ENCODE data around the gene DNAH17. TPM values are rescaled to one million over a fixed set of nuclear protein-coding genes. Genes with fewer than 3 reads are reported as not detected.

DNAH17 gene
- total RNA-seq, 2 experiments from 2014 or later: 0.41 to 0.45 TPM

- CTCF ChIA-PET: no interaction called here
- Mint-ChIP-seq H3K27me3 (no peaks in the 10 kb centered on the region), H3K9me3 (no peaks in the 10 kb centered on the region), H3K36me3 (ENCODE audit: low read depth) (no peaks in the 10 kb centered on the region), H3K4me1 (ENCODE audit: low read depth) (no peaks in the 10 kb centered on the region), H3K27ac (no peak overlapping the region), H3K4me3 (no peak overlapping the region)
- ATAC-seq: no peak
- DNase-seq: no peak
- intact Hi-C loops (cut with micrococcal nuclease): no loop called here
- TF ChIP-seq, protein P1, sequence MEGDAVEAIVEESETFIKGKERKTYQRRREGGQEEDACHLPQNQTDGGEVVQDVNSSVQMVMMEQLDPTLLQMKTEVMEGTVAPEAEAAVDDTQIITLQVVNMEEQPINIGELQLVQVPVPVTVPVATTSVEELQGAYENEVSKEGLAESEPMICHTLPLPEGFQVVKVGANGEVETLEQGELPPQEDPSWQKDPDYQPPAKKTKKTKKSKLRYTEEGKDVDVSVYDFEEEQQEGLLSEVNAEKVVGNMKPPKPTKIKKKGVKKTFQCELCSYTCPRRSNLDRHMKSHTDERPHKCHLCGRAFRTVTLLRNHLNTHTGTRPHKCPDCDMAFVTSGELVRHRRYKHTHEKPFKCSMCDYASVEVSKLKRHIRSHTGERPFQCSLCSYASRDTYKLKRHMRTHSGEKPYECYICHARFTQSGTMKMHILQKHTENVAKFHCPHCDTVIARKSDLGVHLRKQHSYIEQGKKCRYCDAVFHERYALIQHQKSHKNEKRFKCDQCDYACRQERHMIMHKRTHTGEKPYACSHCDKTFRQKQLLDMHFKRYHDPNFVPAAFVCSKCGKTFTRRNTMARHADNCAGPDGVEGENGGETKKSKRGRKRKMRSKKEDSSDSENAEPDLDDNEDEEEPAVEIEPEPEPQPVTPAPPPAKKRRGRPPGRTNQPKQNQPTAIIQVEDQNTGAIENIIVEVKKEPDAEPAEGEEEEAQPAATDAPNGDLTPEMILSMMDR (IDR thresholded peaks at IDR 0.05): no peak
- POLR2A ChIA-PET: no interaction called here
Measured at GRCh38 chr17:78621720-78622490, 44.7 kb upstream of the DNAH17 start.

DNA sequence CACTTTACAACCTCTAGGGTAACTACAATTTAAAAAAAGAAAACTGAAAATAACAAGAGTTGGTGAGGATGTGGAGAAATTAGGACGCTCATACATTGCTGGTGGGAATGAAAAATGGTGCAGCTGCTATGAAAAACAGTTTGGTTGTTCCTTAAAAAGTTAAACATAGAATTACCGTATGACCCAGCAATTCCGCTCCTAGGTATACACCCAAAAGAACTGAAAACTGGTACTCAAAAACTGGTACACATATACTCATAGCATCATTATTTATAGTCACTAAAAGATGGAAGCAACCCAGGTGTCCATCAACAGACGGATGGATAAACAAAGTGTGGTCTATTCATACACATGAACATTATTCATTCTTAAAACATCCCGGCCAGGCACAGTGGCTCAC lies 42.9 kb upstream of the DNAH17 start:
- no peaks in the 10 kb centered on the region for H3K4me1 Mint-ChIP-seq (ENCODE audit: low read depth)
- DNase-seq: no peak
- ChIA-PET CTCF (no interaction called here), POLR2A (no interaction called here)
- ATAC-seq: no peak
- TF ChIP-seq, protein P1 (IDR thresholded peaks at IDR 0.05): no peak
- H3K9me3 Mint-ChIP-seq: no peaks in the 10 kb centered on the region
- no peaks in the 10 kb centered on the region for H3K36me3 Mint-ChIP-seq (ENCODE audit: low read depth)
- no peak overlapping the region for H3K4me3 Mint-ChIP-seq
- no peak overlapping the region for H3K27ac Mint-ChIP-seq
- H3K27me3 Mint-ChIP-seq: no peaks in the 10 kb centered on the region
- intact Hi-C loops (cut with micrococcal nuclease): no loop called here

- no peak overlapping the region for H3K4me3 Mint-ChIP-seq
- ATAC-seq: no peak
Measured at GRCh38 chr17:78619334-78619733, 42.1 kb upstream of the DNAH17 start.

DNA sequence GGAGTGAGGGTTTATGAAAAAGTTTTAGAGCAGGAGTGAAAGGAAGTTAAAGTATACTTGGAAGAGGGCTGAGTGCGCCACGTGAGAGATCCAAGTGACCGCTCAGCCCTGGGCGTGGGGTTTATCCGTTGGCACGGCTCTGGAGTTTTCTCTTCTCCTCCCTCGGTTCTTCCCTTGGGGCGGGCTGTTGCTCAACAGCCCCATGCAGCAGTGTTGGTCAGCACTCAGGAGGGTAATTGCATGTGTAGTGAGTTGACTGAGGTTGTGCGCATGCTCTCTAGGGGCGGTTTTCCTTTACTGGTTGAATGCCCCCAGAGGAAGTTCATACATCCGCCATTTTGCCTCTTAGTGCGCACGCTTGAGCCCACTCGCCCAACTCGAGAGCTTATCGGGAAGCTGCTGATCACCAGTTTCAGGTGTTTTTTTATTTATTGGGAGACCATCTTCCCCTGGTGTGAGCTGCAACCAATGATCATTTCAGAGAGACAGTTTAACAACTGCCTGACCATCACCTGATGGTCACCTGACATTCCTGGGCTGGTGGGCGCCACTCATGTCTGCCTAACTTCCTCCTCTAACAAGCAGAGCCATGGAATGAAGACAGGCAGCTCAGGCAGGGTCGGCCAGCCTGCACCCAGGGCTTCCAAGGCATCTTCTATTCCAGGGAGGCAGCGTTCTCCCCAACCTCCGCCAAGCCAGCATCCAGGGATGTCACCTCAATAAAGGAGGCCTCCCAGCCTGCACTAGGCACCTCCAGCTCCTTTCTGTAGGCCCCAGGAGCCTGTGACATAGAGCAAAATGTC lies 41.3 kb upstream of the DNAH17 start:
- intact Hi-C loops (cut with micrococcal nuclease): no loop called here
- no peaks in the 10 kb centered on the region for H3K27me3 Mint-ChIP-seq
- DNase-seq (no peak), ATAC-seq (no peak)
- H3K27ac Mint-ChIP-seq: no peak overlapping the region
- TF ChIP-seq, protein P1 (IDR thresholded peaks at IDR 0.05): no peak
- H3K4me3 Mint-ChIP-seq: no peak overlapping the region
- ChIA-PET CTCF (interaction anchor here (0.9 to 1.6 kb wide), 2 partner anchors 10 to 122 kb away, joined by 3 to 4 read pairs; no protein-coding TSS in a partner anchor), POLR2A (no interaction called here)
- H3K36me3 Mint-ChIP-seq (ENCODE audit: low read depth): no peaks in the 10 kb centered on the region
- no peaks in the 10 kb centered on the region for H3K4me1 Mint-ChIP-seq (ENCODE audit: low read depth)
- H3K9me3 Mint-ChIP-seq: no peaks in the 10 kb centered on the region

More at GRCh38 chr17:78619334-78619733, 42.1 kb upstream of the DNAH17 start:
- POLR2A ChIA-PET: no interaction called here
- CTCF ChIA-PET: interaction anchor here (0.9 to 1.6 kb wide), 2 partner anchors 9 to 122 kb away, joined by 3 to 4 read pairs; no protein-coding TSS in a partner anchor
- Mint-ChIP-seq H3K9me3 (no peaks in the 10 kb centered on the region), H3K4me1 (ENCODE audit: low read depth) (no peaks in the 10 kb centered on the region), H3K36me3 (ENCODE audit: low read depth) (no peaks in the 10 kb centered on the region), H3K27ac (no peak overlapping the region), H3K27me3 (no peaks in the 10 kb centered on the region)
- intact Hi-C loops (cut with micrococcal nuclease): no loop called here
- no peak for DNase-seq
- TF ChIP-seq, protein P1 (IDR thresholded peaks at IDR 0.05): no peak

- TF ChIP-seq, protein P1 (IDR thresholded peaks at IDR 0.05): no peak
- intact Hi-C loops (cut with micrococcal nuclease): no loop called here
- DNase-seq (no peak), ATAC-seq (no peak)
- no peaks in the 10 kb centered on the region for H3K9me3 Mint-ChIP-seq
- H3K27ac Mint-ChIP-seq: no peak overlapping the region
- no peak overlapping the region for H3K4me3 Mint-ChIP-seq
- H3K4me1 Mint-ChIP-seq (ENCODE audit: low read depth): no peaks in the 10 kb centered on the region
- POLR2A ChIA-PET: no interaction called here
- CTCF ChIA-PET: no interaction called here
- H3K27me3 Mint-ChIP-seq: no peaks in the 10 kb centered on the region
- H3K36me3 Mint-ChIP-seq (ENCODE audit: low read depth): no peaks in the 10 kb centered on the region
Measured at GRCh38 chr17:78617511-78618061, 40.4 kb upstream of the DNAH17 start.
